ENCODE measurements around the gene KCNQ1.

GRCh38 chr11:2704896-2705606 is 260.2 kb downstream of the KCNQ1 start:
- no peak for TF ChIP-seq CTCF (IDR thresholded peaks at IDR 0.05)
- TF ChIP-seq POLR2A (IDR thresholded peaks at IDR 0.05), result no peak
